Hepatocyte (in vitro differentiated cells): Measurements from ENCODE around the gene SLC26A1. TPM values are rescaled to one million over a fixed set of nuclear protein-coding genes. Genes with fewer than 3 reads are reported as not detected.

Experiments used
- DNase-seq: peaks from one replicate; pipeline ENCODE4 v3.0.0-alpha.2; 2016; ENCODE audit warnings: low spot score
- H2AFZ ChIP-seq: fragments of 200-600 bp; sonication (generic); 2 replicates; pipeline ENCODE4 v1.6.0; 2016; ENCODE audit warnings: antibody characterized with exemption, mild to moderate bottlenecking
- H3K27ac ChIP-seq: fragments of 200-600 bp; sonication (generic); 2 replicates; pipeline ENCODE4 v1.5.1; 2016; ENCODE audit warnings: mild to moderate bottlenecking
- H3K27me3 ChIP-seq: fragments of 200-600 bp; sonication (generic); 2 replicates; pipeline ENCODE4 v1.6.1; 2016
- H3K36me3 ChIP-seq: fragments of 200-600 bp; sonication (generic); replicated peaks from 2 replicates; pipeline ENCODE4 v1.5.1; 2016; ENCODE audit warnings: low read depth; ENCODE audit not compliant: insufficient read depth
- H3K4me1 ChIP-seq: fragments of 200-600 bp; sonication (generic); 2 replicates; pipeline ENCODE4 v1.5.1; 2016; ENCODE audit warnings: mild to moderate bottlenecking, moderate library complexity; ENCODE audit not compliant: insufficient read depth
- H3K4me2 ChIP-seq: fragments of 200-600 bp; sonication (generic); 2 replicates; pipeline ENCODE4 v1.6.0; 2016
- H3K4me3 ChIP-seq: fragments of 200-600 bp; sonication (generic); 2 replicates; pipeline ENCODE4 v1.5.1; 2016; ENCODE audit warnings: mild to moderate bottlenecking
- H3K79me2 ChIP-seq: fragments of 200-600 bp; sonication (generic); 2 replicates; pipeline ENCODE4 v1.6.0; 2017; ENCODE audit warnings: mild to moderate bottlenecking
- H3K9me2 ChIP-seq: fragments of 200-600 bp; sonication (generic); replicated peaks from 2 replicates; pipeline ENCODE4 v1.6.0; 2017; ENCODE audit warnings: mild to moderate bottlenecking; ENCODE audit not compliant: insufficient read depth
- H3K9me3 ChIP-seq: fragments of 200-600 bp; sonication (generic); 2 replicates; pipeline ENCODE4 v1.5.1; 2016; ENCODE audit warnings: low read depth, mild to moderate bottlenecking
- H4K20me1 ChIP-seq: fragments of 200-600 bp; sonication (generic); 2 replicates; pipeline ENCODE4 v1.6.0; 2016; ENCODE audit warnings: mild to moderate bottlenecking; ENCODE audit not compliant: insufficient read depth, poor library complexity, severe bottlenecking
- CTCF ChIP-seq: fragments of 200-600 bp; sonication (generic); IDR thresholded peaks from 2 replicates; pipeline ENCODE4 v1.5.1; 2016; ENCODE audit warnings: antibody characterized with exemption, mild to moderate bottlenecking; ENCODE audit not compliant: poor library complexity
- EZH2 ChIP-seq: fragments of 200-600 bp; sonication (generic); IDR thresholded peaks from 2 replicates; pipeline ENCODE4 v1.6.1; 2016; ENCODE audit warnings: antibody characterized with exemption, mild to moderate bottlenecking, borderline replicate concordance
- EZH2phosphoT487 ChIP-seq: fragments of 200-600 bp; sonication (generic); IDR thresholded peaks from one replicate; pipeline ENCODE4 v1.6.1; 2018; ENCODE audit warnings: antibody characterized with exemption, mild to moderate bottlenecking, low read depth, moderate library complexity; ENCODE audit not compliant: unreplicated experiment, severe bottlenecking
- WGBS: methylation state at CpG from one replicate; pipeline ENCODE4 v1.1.6; 2016; ENCODE audit warnings: low lambda C conversion rate; ENCODE audit errors: missing lambda C conversion rate; 5-methylcytosine and 5-hydroxymethylcytosine counted together
- polyA plus RNA-seq: library from polyadenylated mRNA; unstranded; fragments of >200 nt; fragmentation: Nextera tagmentation; extraction: Ambion mirVana; gene quantifications from 2 replicates; pipeline ENCODE4 v1.2.1, GENCODE V29; 2016
- total RNA-seq: library from RNA; depleted of rRNA; stranded (reverse); fragments of >200 nt; gene quantifications from 2 replicates; pipeline ENCODE4 v1.2.3, GENCODE V29; 2014

The SLC26A1 gene
- total and polyA plus RNA-seq, 2 experiments from 2014 or later: 9.0 to 12.6 TPM

- Histone ChIP-seq H3K9me2 (no peaks in the 10 kb centered on the region), H3K4me3 (peak within 1 kb of the TSS; percentile 78), H4K20me1 (no peaks in the 10 kb centered on the region), H3K4me2 (peak within 1 kb of the TSS; percentile 91), H3K4me1 (peaks cover 19% of the 10 kb centered on the region), H3K27ac (peak within 1 kb of the TSS; percentile 80), H3K27me3 (no peaks in the 10 kb centered on the region), H3K9me3 (no peaks in the 10 kb centered on the region), H3K36me3 (no peaks in the 10 kb centered on the region), H2AFZ (peak within 1 kb of the TSS; percentile 81), H3K79me2 (peaks cover 17% of the 10 kb centered on the region)
- WGBS: 3% methylated on average over 51 of the region's 69 CpGs
- peak; percentile 57 for TF ChIP-seq CTCF
- TF ChIP-seq EZH2phosphoT487: no peak
- peak; percentile 90 for DNase-seq
Measured at GRCh38 chr4:986879-987623, 6.2 kb downstream of the SLC26A1 start, which contains the start of gene IDUA. IDUA (plus strand) TSS chr4:987044; CDS start chr4:987085, 41 bp downstream.

- peak overlapping the region; percentile 78 for H3K4me3 ChIP-seq
- no peaks in the 10 kb centered on the region for H3K36me3 ChIP-seq
- H3K4me2 ChIP-seq: peak overlapping the region; percentile 91
- peak overlapping the region; percentile 81 for H2AFZ ChIP-seq
- TF ChIP-seq EZH2 (no peak), EZH2phosphoT487 (no peak), CTCF (no peak)
- H3K9me2 ChIP-seq: no peaks in the 10 kb centered on the region
- H3K27me3 ChIP-seq: no peaks in the 10 kb centered on the region
- H3K79me2 ChIP-seq: peaks cover 17% of the 10 kb centered on the region
- no peaks in the 10 kb centered on the region for H3K9me3 ChIP-seq
- H3K4me1 ChIP-seq: peaks cover 13% of the 10 kb centered on the region
- H4K20me1 ChIP-seq: no peaks in the 10 kb centered on the region
- DNase-seq: no peak
- peak overlapping the region; percentile 80 for H3K27ac ChIP-seq
- 7% methylated on average over 14 of the region's 14 CpGs for whole genome bisulfite sequencing
Measured at GRCh38 chr4:986428-986878, 6.8 kb downstream of the SLC26A1 start.

GRCh38 chr4:985123-985830 is 7.9 kb downstream of the SLC26A1 start:
- 26% methylated on average over 22 of the region's 23 CpGs for WGBS
- no peaks in the 10 kb centered on the region for H3K9me3 ChIP-seq
- no peaks in the 10 kb centered on the region for H3K36me3 ChIP-seq
- H3K4me2 ChIP-seq: peak overlapping the region; percentile 91
- H3K9me2 ChIP-seq: no peaks in the 10 kb centered on the region
- peak overlapping the region; percentile 82 for H2AFZ ChIP-seq
- H3K27ac ChIP-seq: no peak overlapping the region
- H3K27me3 ChIP-seq: no peaks in the 10 kb centered on the region
- TF ChIP-seq EZH2phosphoT487: no peak
- TF ChIP-seq CTCF: no peak
- no peak for TF ChIP-seq EZH2
- H3K79me2 ChIP-seq: peaks cover 17% of the 10 kb centered on the region
- H3K4me1 ChIP-seq: peaks cover 13% of the 10 kb centered on the region
- H3K4me3 ChIP-seq: peak overlapping the region; percentile 3
- peak; percentile 85 for DNase-seq
- H4K20me1 ChIP-seq: no peaks in the 10 kb centered on the region
